Large intestine (tissue), 3 donors: Measurements from ENCODE around the gene RARB. TPM values are rescaled to one million over a fixed set of nuclear protein-coding genes. Genes with fewer than 3 reads are reported as not detected.

Experiments
- DNase-seq, 2 donors: peaks; one replicate each; pipeline versions ENCODE4 v3.0.0 to v3.0.0-alpha.2; 2013
- H3K27ac ChIP-seq: one replicate; pipeline ENCODE4 v1.5.1; 2013; ENCODE audit warnings: low read length
- H3K27me3 ChIP-seq: 2 replicates; pipeline ENCODE4 v1.6.1; 2013; ENCODE audit warnings: low read length; ENCODE audit not compliant: control insufficient read depth, insufficient read depth
- H3K36me3 ChIP-seq: 2 replicates; pipeline ENCODE4 v1.6.1; 2013; ENCODE audit warnings: low read length; ENCODE audit not compliant: control insufficient read depth, insufficient read depth
- H3K4me1 ChIP-seq: one replicate; pipeline ENCODE4 v1.6.1; 2013; ENCODE audit warnings: low read length; ENCODE audit not compliant: control insufficient read depth, insufficient read depth
- H3K4me3 ChIP-seq: one replicate; pipeline ENCODE4 v1.5.1; 2013; ENCODE audit warnings: low read length
- H3K9me3 ChIP-seq: one replicate; pipeline ENCODE4 v1.6.1; 2013; ENCODE audit warnings: mild to moderate bottlenecking, low read depth, low read length, moderate library complexity; ENCODE audit not compliant: control insufficient read depth
- WGBS: methylation state at CpG from one replicate; pipeline ENCODE4 v1.1.5; 2013; ENCODE audit warnings: low lambda C conversion rate; ENCODE audit not compliant: insufficient coverage; 5-methylcytosine and 5-hydroxymethylcytosine counted together
- polyA plus RNA-seq: library from polyadenylated mRNA; unstranded; fragments of 120-200 nt; gene quantifications from one replicate; pipeline ENCODE4 v1.2.1, GENCODE V29; 2013

Gene RARB
- polyA plus RNA-seq, 1 donor: 9.1 TPM

DNA sequence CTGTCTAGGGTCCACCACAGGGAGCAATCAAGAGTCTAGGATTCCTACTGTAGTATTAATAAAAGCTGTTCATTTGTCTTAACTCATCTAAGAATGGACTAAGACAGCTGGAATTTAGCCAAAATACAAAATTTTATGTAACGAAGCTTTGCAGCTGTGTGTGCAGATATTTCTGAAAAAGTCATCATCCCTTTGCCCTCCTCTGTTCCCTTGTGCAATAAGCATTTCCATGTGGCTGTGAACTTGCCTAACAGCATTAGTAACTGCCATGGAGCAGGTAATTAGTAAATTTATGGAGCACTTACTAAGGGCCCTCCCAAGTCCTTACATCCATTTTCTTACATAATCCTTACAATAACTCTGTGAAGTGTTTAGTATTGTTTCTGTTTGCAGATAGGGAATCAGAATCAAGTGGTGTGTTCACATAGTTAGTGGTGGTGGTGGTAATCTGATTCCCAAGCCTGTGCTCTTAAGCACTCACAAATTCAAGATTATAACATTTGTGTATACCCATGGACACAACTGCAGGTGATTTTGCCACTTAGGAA lies 114.5 kb downstream of the RARB start:
- Histone ChIP-seq H3K9me3 (no peaks in the 10 kb centered on the region), H3K27me3 (no peaks in the 10 kb centered on the region), H3K27ac (no peak overlapping the region), H3K36me3 (no peaks in the 10 kb centered on the region), H3K4me3 (no peak overlapping the region), H3K4me1 (no peaks in the 10 kb centered on the region)
- no peak for DNase-seq
- no CpG with 5 or more reads among the region's 1 CpG for WGBS

DNA sequence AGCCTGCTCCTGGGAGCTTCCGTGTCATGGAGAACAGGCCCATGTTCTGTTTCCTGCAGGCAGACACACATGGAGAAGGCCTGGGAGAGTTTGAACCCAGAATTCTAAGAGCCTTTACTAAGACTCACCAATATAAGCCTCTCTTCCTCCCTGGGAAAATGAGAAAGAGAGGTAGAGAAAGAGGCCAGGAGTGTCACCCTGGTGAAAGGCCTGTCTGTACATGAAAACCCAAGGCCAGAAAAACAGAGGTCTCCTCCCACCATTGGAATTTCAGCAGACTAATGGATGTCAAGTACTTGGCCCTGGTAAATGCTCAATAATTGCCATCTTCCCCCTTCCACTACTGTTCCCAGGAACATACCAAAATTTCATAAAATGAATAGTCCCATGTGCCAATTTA lies 119.0 kb downstream of the RARB start:
- Histone ChIP-seq H3K4me1 (no peaks in the 10 kb centered on the region), H3K4me3 (no peak overlapping the region), H3K9me3 (no peaks in the 10 kb centered on the region), H3K27ac (no peak overlapping the region), H3K27me3 (no peaks in the 10 kb centered on the region), H3K36me3 (no peaks in the 10 kb centered on the region)
- no CpG with 5 or more reads among the region's 1 CpG for WGBS
- no peak for DNase-seq

DNA sequence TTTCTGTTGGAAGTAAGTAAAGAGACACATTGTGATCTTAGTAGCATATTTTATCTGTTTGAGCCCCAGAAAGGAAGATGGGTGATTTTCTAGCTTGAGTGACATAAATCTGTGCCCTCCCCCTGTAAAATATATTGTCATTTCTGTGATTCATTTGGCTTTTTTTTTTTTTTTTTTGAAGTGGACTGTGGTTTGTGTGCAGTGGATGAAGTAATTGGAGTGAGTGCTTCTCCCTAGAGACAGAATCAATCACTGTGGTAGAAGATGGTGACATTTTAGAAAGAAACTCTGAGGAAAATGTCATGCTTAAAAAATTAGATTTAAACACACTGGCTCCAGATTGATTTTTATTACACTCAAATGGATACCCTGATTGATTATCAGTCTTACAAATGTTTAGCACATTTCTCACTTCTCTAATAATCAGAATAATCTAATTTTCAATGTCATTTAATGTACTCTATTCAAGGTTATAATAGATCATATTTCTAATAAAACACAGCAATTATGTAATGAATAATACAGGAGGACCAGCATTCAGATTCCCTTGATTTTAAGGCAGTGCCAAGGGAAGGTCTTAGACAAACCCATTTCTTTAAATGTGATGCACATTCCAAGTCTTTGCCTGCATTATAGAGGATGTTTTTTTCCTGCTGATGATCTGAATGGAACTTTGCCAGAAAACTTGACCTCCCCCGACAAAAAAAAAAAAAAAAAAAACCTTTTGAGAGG lies 120.0 kb downstream of the RARB start:
- Histone ChIP-seq H3K36me3 (no peaks in the 10 kb centered on the region), H3K27ac (no peak overlapping the region), H3K4me1 (no peaks in the 10 kb centered on the region), H3K27me3 (no peaks in the 10 kb centered on the region), H3K9me3 (no peaks in the 10 kb centered on the region), H3K4me3 (no peak overlapping the region)
- no peak for DNase-seq
- no CpG with 5 or more reads among the region's 1 CpG for WGBS

DNA sequence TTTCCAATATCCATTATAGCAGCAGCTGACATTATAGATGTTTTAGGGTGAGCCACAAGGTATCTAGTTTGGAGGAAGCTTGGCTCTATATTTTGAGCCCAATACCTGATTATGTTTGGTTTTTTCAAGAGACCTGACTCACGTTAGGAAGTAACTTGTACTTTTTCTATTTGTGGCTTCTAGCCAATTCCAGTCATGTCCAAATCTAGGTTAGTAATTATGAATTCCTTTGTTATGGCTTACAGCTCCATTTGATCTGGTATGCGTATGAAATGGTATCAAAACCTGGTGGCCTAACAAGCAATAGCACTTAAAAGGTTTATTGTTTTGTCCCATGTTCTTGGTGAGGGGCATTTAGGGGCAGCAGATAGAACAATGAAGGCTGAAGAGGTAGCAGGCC lies 120.8 kb downstream of the RARB start:
- Histone ChIP-seq H3K9me3 (no peaks in the 10 kb centered on the region), H3K4me1 (no peaks in the 10 kb centered on the region), H3K36me3 (no peaks in the 10 kb centered on the region), H3K27ac (no peak overlapping the region), H3K27me3 (no peaks in the 10 kb centered on the region), H3K4me3 (no peak overlapping the region)
- WGBS: no CpG with 5 or more reads among the region's 2 CpGs
- no peak for DNase-seq

DNA sequence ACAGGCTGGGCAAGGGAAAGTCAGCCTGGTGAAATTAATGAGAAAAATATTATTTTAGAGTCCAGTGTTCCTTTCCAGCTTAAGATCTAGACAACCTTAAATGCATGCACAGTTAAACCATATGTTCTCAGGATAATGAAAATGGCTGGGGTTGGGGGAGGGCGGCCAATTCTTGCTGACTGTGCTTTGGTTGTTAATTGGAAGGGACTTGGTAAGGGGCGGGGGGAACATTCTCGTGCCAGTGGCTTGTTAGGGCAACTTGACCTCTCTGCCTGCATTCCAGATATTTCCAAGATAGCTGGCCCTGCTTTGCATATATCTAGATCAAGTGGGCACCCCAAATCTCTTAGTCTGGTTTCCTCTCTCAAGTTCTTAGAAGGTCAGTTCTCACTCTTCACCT lies 124.2 kb downstream of the RARB start:
- Histone ChIP-seq H3K27me3 (no peaks in the 10 kb centered on the region), H3K27ac (no peak overlapping the region), H3K4me3 (no peak overlapping the region), H3K4me1 (no peaks in the 10 kb centered on the region), H3K36me3 (no peaks in the 10 kb centered on the region), H3K9me3 (no peaks in the 10 kb centered on the region)
- WGBS: no CpG with 5 or more reads among the region's 3 CpGs
- DNase-seq: no peak

DNA sequence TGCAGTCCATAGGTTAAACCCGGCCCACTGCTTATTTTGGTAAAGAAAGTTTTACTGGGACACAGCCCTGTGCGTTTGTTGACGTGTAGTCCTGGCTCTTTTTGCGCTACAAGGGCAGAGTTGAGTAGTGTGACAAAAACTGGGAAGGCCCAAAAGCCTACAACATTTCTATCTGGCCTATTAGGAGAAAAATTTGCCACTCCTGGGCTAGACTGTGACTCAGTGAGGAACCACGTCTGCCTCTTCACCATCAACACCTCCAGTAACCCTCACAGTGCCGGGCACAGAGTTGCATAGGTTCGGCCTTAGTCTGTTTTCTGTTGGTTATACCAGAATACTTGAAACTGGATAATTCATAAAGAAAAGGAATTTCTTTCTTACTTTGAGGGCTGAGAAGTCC lies 126.3 kb downstream of the RARB start:
- Histone ChIP-seq H3K4me1 (no peaks in the 10 kb centered on the region), H3K27me3 (no peaks in the 10 kb centered on the region), H3K4me3 (no peak overlapping the region), H3K9me3 (no peaks in the 10 kb centered on the region), H3K27ac (no peak overlapping the region), H3K36me3 (no peaks in the 10 kb centered on the region)
- DNase-seq: no peak
- 70% methylated on average over 2 of the region's 7 CpGs for WGBS

DNA sequence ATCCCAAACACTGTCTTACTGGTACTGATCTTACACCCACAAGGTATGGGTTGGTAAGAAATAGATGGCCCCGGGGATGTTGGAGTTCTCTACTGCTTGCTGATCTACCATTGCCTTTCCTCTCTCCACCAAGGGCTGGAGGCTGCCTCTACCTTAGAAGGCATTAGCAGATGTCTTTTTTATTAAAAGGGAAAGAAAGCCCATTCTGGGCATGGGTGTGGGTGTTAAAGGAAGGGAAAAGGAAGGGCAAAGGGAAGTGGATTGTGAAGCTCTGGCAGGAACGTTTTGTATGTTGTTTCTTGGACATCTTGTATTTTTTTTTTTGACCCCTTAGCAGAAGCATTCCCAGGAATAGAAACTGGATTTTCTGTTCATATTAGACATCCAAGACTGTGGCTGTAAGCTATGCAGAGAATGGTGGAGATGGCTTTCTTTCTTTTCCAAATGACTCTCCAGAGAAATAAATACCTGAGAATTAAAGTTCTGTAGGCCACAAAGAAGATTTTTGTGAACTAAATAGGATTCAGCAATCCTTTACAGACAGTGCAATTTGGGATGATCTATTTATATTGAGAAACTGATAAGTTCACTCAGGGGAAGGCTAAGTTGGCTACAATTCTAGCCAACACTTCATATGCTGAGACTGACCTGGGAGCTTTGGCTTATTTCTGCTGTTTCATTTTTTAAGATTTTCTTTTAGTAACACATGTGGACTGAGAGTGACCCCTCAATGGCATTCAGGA lies 127.8 kb downstream of the RARB start:
- H3K27me3 ChIP-seq: no peaks in the 10 kb centered on the region
- H3K4me1 ChIP-seq: no peaks in the 10 kb centered on the region
- no peak overlapping the region for H3K4me3 ChIP-seq
- no peak overlapping the region for H3K27ac ChIP-seq
- no peak for DNase-seq
- WGBS: no CpG with 5 or more reads among the region's 2 CpGs
- H3K9me3 ChIP-seq: no peaks in the 10 kb centered on the region
- H3K36me3 ChIP-seq: no peaks in the 10 kb centered on the region

DNA sequence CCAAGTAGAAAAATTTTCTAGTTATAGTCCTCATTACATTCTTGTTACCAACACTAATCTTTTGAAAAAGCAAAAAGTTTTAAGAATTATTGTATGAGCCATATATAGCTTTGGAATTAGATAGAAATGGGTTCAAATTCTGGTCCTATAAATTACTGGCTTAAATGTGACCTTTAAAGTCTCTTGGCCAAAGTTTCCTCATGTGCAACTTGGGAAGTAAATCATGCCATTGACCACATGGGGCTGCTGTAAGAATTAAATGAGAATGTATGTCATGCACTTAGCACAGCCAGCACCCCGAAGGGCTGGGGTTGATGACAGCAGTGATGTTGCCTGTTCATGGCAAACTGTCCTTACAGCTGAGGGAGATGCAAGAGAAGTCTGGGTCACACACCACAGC lies 128.4 kb downstream of the RARB start:
- WGBS: no CpG with 5 or more reads among the region's 1 CpG
- no peak overlapping the region for H3K4me3 ChIP-seq
- H3K27me3 ChIP-seq: no peaks in the 10 kb centered on the region
- no peak overlapping the region for H3K27ac ChIP-seq
- no peaks in the 10 kb centered on the region for H3K36me3 ChIP-seq
- no peaks in the 10 kb centered on the region for H3K4me1 ChIP-seq
- H3K9me3 ChIP-seq: no peaks in the 10 kb centered on the region
- no peak for DNase-seq

DNA sequence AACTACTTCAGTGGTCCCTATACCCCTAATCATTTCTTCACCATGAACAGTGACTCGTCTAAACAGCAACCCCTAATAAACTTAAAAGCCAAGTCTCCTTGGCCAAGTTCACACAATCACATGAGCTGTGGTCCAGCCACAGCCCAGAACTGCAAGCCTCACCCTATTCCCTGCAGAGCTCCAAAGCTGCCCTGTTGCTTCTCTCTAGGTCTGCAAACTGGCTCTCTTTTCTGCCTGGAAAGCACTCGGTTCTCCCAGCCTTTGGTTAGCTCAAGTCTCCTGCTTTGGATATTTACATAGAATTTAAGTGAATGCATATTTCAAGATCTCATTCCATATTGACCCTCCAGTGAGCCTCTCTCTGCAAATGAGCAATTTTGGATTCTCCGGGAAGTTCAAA lies 129.6 kb downstream of the RARB start:
- DNase-seq: no peak
- H3K36me3 ChIP-seq: no peaks in the 10 kb centered on the region
- no peak overlapping the region for H3K27ac ChIP-seq
- H3K4me3 ChIP-seq: no peak overlapping the region
- no peaks in the 10 kb centered on the region for H3K27me3 ChIP-seq
- H3K4me1 ChIP-seq: no peaks in the 10 kb centered on the region
- WGBS: 100% methylated on average over 1 of the region's 3 CpGs
- no peaks in the 10 kb centered on the region for H3K9me3 ChIP-seq

DNA sequence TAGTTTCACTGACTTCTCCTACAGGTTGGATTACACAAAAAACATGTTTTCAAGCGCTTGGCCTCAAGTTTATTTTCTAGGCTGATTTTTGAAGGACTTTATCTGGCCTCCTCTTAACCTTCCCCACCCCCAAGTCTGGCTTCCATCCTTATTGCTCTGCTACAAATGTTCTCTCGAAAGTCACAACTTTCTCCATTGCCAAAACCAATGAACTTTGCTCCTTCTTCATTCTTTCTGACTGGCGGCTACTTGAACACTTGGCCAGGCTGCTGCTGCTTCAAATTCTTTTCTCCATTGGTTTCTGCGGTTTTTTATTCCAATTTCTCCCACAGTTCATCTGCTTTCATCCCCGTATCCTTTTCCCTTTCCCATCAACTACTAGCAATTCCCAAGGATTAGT lies 130.1 kb downstream of the RARB start:
- Histone ChIP-seq H3K4me3 (no peak overlapping the region), H3K9me3 (no peaks in the 10 kb centered on the region), H3K36me3 (no peaks in the 10 kb centered on the region), H3K4me1 (no peaks in the 10 kb centered on the region), H3K27ac (no peak overlapping the region), H3K27me3 (no peaks in the 10 kb centered on the region)
- DNase-seq: no peak
- 81% methylated on average over 5 of the region's 5 CpGs for WGBS
